Measurements from ENCODE around the gene CHRD. TPM values are rescaled to one million over a fixed set of nuclear protein-coding genes. Genes with fewer than 3 reads are reported as not detected.
A peak's percentile ranks its signal among the peaks of the same experiment; 100 is the strongest.

CHRD gene
- total RNA-seq, 2 experiments from 2014 or later: 0.22 TPM; not detected in 1

DNA sequence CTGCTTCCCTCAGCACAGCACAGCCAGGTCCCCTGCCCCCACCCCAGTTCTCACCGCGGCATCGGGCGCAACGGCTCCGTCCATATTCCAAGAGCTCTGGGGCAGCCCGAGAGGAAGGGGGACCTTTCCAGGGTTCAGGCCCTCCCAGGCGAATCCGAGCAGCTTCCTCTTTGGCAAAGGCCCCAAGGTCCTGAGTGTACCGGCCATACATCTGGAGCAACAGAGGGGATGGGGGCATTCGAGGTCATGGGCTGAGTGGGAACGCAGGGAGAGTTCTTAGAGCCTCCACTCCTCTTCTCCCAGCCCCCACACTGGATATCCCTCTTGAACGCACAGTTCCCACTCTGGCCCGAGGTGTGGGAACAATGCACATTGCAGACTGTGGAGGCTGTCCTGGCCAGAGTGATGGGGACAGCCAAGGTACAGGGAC is 20.9 kb upstream of the CHRD start:
- Histone ChIP-seq H3K9me3 (ENCODE audit: control insufficient read depth in 1 of 2, insufficient read depth in 1 of 2, low read length in 2 of 2) (no peaks in the 10 kb centered on the region), H3K4me1 (ENCODE audit: insufficient read depth, low read length) (peaks cover 36% of the 10 kb centered on the region), H3K36me3 (ENCODE audit: insufficient read depth, low read length) (no peaks in the 10 kb centered on the region), H3K27ac (ENCODE audit: low read depth in 1 of 2, low read length in 2 of 2) (no peak overlapping the region), H3K27me3 (ENCODE audit: control insufficient read depth in 1 of 2, insufficient read depth in 2 of 2, low read length in 2 of 2) (no peaks in the 10 kb centered on the region), H3K4me3 (ENCODE audit: low read length) (no peak overlapping the region)
- H3K9me3 Mint-ChIP-seq: no peaks in the 10 kb centered on the region
- ATAC-seq (ENCODE audit: poor library complexity) (no peak), DNase-seq (peak in 1 of 14 experiments; percentile 12)
- intact Hi-C loops (cut with DNase I, micrococcal nuclease): loop anchor here in 1 of 2 experiments (5.0 kb wide), 1 partner anchor 168 kb away; no protein-coding TSS in a partner anchor
- ChIA-PET POLR2A (interaction anchor here (0.6 kb wide), 1 partner anchor 171 kb away, joined by 3 read pairs; no protein-coding TSS in a partner anchor), CTCF (no interaction called here)
- H3K36me3 Mint-ChIP-seq (ENCODE audit: low read depth): peaks cover 15% of the 10 kb centered on the region
- peaks cover 14% of the 10 kb centered on the region for H3K4me1 Mint-ChIP-seq (ENCODE audit: low read depth)
- H3K27me3 Mint-ChIP-seq: no peaks in the 10 kb centered on the region
- peak overlapping the region; percentile 45 for H3K4me3 Mint-ChIP-seq
- no peak overlapping the region for H3K27ac Mint-ChIP-seq
- TF ChIP-seq, protein P1, sequence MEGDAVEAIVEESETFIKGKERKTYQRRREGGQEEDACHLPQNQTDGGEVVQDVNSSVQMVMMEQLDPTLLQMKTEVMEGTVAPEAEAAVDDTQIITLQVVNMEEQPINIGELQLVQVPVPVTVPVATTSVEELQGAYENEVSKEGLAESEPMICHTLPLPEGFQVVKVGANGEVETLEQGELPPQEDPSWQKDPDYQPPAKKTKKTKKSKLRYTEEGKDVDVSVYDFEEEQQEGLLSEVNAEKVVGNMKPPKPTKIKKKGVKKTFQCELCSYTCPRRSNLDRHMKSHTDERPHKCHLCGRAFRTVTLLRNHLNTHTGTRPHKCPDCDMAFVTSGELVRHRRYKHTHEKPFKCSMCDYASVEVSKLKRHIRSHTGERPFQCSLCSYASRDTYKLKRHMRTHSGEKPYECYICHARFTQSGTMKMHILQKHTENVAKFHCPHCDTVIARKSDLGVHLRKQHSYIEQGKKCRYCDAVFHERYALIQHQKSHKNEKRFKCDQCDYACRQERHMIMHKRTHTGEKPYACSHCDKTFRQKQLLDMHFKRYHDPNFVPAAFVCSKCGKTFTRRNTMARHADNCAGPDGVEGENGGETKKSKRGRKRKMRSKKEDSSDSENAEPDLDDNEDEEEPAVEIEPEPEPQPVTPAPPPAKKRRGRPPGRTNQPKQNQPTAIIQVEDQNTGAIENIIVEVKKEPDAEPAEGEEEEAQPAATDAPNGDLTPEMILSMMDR (IDR thresholded peaks at IDR 0.05): no peak

DNA sequence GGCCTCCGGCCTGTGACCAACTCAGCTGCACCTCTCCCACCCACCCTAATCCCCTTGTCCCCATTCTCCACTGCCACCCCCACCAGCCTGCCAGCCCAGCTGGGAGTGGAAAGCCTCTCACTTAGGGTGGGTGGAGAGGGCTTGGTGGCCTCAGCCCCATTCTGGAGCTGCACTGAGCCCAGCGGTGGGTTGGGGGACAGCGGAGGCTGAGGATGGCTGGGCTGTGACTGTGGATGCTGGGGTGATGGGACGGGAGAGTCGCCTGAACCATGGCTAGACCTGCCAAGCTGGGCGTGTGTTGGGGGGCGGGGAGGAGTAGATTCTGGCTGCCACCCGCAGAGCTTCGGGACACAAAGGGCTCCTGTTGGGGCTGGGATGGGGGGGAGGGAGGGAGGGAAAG is 20.2 kb upstream of the CHRD start:
- ATAC-seq (ENCODE audit: poor library complexity) (no peak), DNase-seq (peak in 1 of 14 experiments; percentile 17)
- CTCF ChIA-PET: interaction anchor here (1.4 kb wide), 1 partner anchor 12 kb away, joined by 3 read pairs; no protein-coding TSS in a partner anchor
- peak overlapping the region; percentile 72 for H3K4me3 Mint-ChIP-seq
- TF ChIP-seq, protein P1 (IDR thresholded peaks at IDR 0.05): no peak
- no peaks in the 10 kb centered on the region for H3K36me3 ChIP-seq (ENCODE audit: insufficient read depth, low read length)
- H3K9me3 Mint-ChIP-seq: no peaks in the 10 kb centered on the region
- no peaks in the 10 kb centered on the region for H3K9me3 ChIP-seq (ENCODE audit: control insufficient read depth in 1 of 2, insufficient read depth in 1 of 2, low read length in 2 of 2)
- no peak overlapping the region for H3K4me3 ChIP-seq (ENCODE audit: low read length)
- no peaks in the 10 kb centered on the region for H3K27me3 Mint-ChIP-seq
- peaks cover 19% of the 10 kb centered on the region for H3K4me1 Mint-ChIP-seq (ENCODE audit: low read depth)
- H3K36me3 Mint-ChIP-seq (ENCODE audit: low read depth): peaks cover 18% of the 10 kb centered on the region
- intact Hi-C loops (cut with DNase I, micrococcal nuclease): loop anchor here in 1 of 2 experiments (2.0 to 10.0 kb wide), 5 partner anchors 23 to 465 kb away; partner anchors contain the start of genes ABCF3, ALG3, EEF1AKMT4 and FAM131A
- H3K27ac Mint-ChIP-seq: no peak overlapping the region
- POLR2A ChIA-PET: no interaction called here
- no peaks in the 10 kb centered on the region for H3K27me3 ChIP-seq (ENCODE audit: control insufficient read depth in 1 of 2, insufficient read depth in 2 of 2, low read length in 2 of 2)
- H3K4me1 ChIP-seq (ENCODE audit: insufficient read depth, low read length): peaks cover 37% of the 10 kb centered on the region
- H3K27ac ChIP-seq (ENCODE audit: low read depth in 1 of 2, low read length in 2 of 2): no peak overlapping the region

DNA sequence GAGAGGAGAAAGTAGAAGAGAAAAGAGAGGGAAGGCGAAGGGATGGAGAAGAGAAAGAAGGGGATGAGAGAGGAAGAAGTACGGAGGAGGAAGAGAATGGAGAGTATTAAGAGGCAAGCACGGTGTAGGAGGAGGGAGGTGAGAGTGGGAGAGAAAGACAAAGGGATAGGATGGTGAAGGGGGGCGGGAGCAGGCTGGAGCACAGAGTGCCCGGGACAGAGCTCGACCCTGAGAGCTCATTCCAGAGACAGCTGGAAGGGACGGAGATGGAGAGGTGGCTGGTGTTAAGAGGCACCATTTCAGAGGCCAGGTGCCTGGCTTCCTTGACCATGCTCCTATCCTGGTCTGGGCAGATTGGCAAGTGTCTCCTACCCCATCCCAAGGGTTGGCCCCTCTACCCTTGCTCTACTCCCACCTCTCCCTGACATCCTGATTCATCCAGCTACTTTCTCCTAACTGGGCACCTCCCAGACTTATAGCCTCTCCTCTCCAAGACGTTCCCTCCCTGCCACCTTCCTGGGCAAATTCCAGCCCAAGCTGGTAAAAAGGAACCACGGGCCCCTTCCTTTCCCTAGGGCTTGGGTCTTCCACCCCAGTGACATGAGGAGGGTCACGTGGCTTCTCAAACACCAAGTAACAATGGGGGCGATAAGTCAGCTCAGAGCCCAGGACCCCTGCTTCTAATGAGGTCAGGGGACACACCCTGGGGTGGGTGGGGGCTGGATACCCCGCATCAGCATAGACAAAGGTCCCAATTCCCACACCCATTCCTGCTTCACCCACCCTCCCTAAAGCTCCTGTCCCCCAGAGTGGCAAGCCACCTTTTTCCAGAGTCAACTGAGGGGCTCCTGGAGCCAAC is 19.6 kb upstream of the CHRD start:
- H3K4me1 ChIP-seq (ENCODE audit: insufficient read depth, low read length): peaks cover 37% of the 10 kb centered on the region
- DNase-seq (peak in 1 of 14 experiments; percentile 21), ATAC-seq (ENCODE audit: poor library complexity) (no peak)
- ChIA-PET CTCF (interaction anchor here (1.4 kb wide), 1 partner anchor 11 kb away, joined by 3 read pairs; no protein-coding TSS in a partner anchor), POLR2A (interaction anchor here (1.0 kb wide), 1 partner anchor 169 kb away, joined by 3 read pairs; no protein-coding TSS in a partner anchor)
- Mint-ChIP-seq H3K9me3 (no peaks in the 10 kb centered on the region), H3K4me1 (ENCODE audit: low read depth) (peaks cover 26% of the 10 kb centered on the region), H3K4me3 (peak overlapping the region; percentile 72), H3K27ac (peak overlapping the region; percentile 6), H3K36me3 (ENCODE audit: low read depth) (peaks cover 25% of the 10 kb centered on the region), H3K27me3 (no peaks in the 10 kb centered on the region)
- H3K36me3 ChIP-seq (ENCODE audit: insufficient read depth, low read length): no peaks in the 10 kb centered on the region
- H3K9me3 ChIP-seq (ENCODE audit: control insufficient read depth in 1 of 2, insufficient read depth in 1 of 2, low read length in 2 of 2): no peaks in the 10 kb centered on the region
- H3K27ac ChIP-seq (ENCODE audit: low read depth in 1 of 2, low read length in 2 of 2): no peak overlapping the region
- intact Hi-C loops (cut with DNase I, micrococcal nuclease): loop anchor here in 1 of 2 experiments (2.0 to 10.0 kb wide), 4 partner anchors 23 to 465 kb away; partner anchors contain the start of genes ABCF3, ALG3, EEF1AKMT4 and FAM131A
- TF ChIP-seq, protein P1 (IDR thresholded peaks at IDR 0.05): no peak
- no peaks in the 10 kb centered on the region for H3K27me3 ChIP-seq (ENCODE audit: control insufficient read depth in 1 of 2, insufficient read depth in 2 of 2, low read length in 2 of 2)
- no peak overlapping the region for H3K4me3 ChIP-seq (ENCODE audit: low read length)
